Kidney (tissue), 14 donors: ENCODE measurements around the gene ARHGDIA. TPM values are rescaled to one million over a fixed set of nuclear protein-coding genes. Genes with fewer than 3 reads are reported as not detected.

Experiments used
- DNase-seq, 5 donors: peaks; one replicate each; pipeline ENCODE4 v3.0.0-alpha.2; 2013 to 2020
- FAIRE-seq: peaks from 2 replicates; lab custom pipeline; 2012; peaks lifted over from hg19 to GRCh38; lab: Jason Lieb, UNC
- H3K27ac ChIP-seq, 2 donors: one replicate each; pipeline ENCODE4 v1.7.0; 2013; ENCODE audit warnings: low read depth in 2 of 2, low read length in 2 of 2, inconsistent platforms in 1 of 2
- H3K27me3 ChIP-seq: one replicate; pipeline ENCODE4 v1.7.1; 2013; ENCODE audit warnings: low read length, inconsistent platforms; ENCODE audit not compliant: control insufficient read depth, insufficient read depth
- H3K36me3 ChIP-seq, 3 donors: one replicate each; pipeline versions ENCODE4 v1.7.0 to v1.7.1; 2013; ENCODE audit warnings: low read length in 3 of 3, control low read depth in 1 of 3, inconsistent platforms in 1 of 3; ENCODE audit not compliant: insufficient read depth in 3 of 3, control insufficient read depth in 2 of 3
- H3K4me1 ChIP-seq, 3 donors: one replicate each; pipeline versions ENCODE4 v1.7.0 to v1.7.1; 2013; ENCODE audit warnings: low read length in 3 of 3, inconsistent platforms in 1 of 3, low read depth in 1 of 3; ENCODE audit not compliant: control insufficient read depth in 2 of 3, insufficient read depth in 2 of 3
- H3K4me3 ChIP-seq, 3 donors: one replicate each; pipeline versions ENCODE4 v1.7.0 to v1.8.1; 2013; ENCODE audit warnings: low read length in 3 of 3, control low read depth in 1 of 3, inconsistent platforms in 1 of 3
- H3K9ac ChIP-seq, 3 donors: one replicate each; pipeline versions ENCODE4 v1.7.0 to v1.7.1; 2013; ENCODE audit warnings: low read length in 3 of 3, control low read depth in 1 of 3, inconsistent platforms in 1 of 3
- H3K9me3 ChIP-seq, 3 donors: one replicate each; pipeline versions ENCODE4 v1.7.0 to v1.7.1; 2013; ENCODE audit warnings: low read length in 3 of 3, control low read depth in 1 of 3, inconsistent platforms in 1 of 3; ENCODE audit not compliant: control insufficient read depth in 2 of 3, insufficient read depth in 1 of 3
- CTCF ChIP-seq: IDR thresholded peaks from 3 replicates; pipeline ENCODE4 v1.5.1; 2012; ENCODE audit warnings: mild to moderate bottlenecking, moderate library complexity, borderline replicate concordance; ENCODE audit not compliant: insufficient read depth; ENCODE audit errors: extremely low read depth
- intact Hi-C: fragments of 100-400 bp; cut with DNase I; formaldehyde crosslinking; loops from one replicate; pipeline ENCODE4 v1.11.1; 2022
- polyA plus RNA-seq: library from polyadenylated mRNA; stranded (reverse); fragments of 350-450 nt; fragmentation: Illumina TruSeq; extraction: RNeasy Lipid Tissue Mini Kit (QIAGEN cat#74804); gene quantifications from one replicate; pipeline ENCODE4 v1.2.3, GENCODE V29; 2014; ENCODE audit warnings: low read depth, low replicate concordance; ENCODE audit not compliant: insufficient read depth
- total RNA-seq: library from RNA; stranded (reverse); fragmentation: NEBNext Ultra II Directional; extraction: Animal tissue kit (Norgen Biotek cat#: 25700); gene quantifications from one replicate; pipeline ENCODE4 v1.2.1, GENCODE V29; 2021
- donor health status: control.
- donor health status: control.
- donor health status: control.
- donor health status: control.
- donor health status: control.
- donor health status: DM: yes; HTN: yes; CAD: no.
- donor health status: Normal renal cell carcinoma (clear cell type).

Gene ARHGDIA
- total and polyA plus RNA-seq, 2 donors from 2014 or later = 424 to 453 TPM

GRCh38 chr17:81914103-81914850 lies 43.1 kb upstream of the ARHGDIA start:
- peaks cover 0 to 16% (median 8%) of the 10 kb centered on the region in 3 donors for H3K4me1 ChIP-seq
- intact Hi-C loops = no loop called here
- peaks cover 0 to 35% (median 21%) of the 10 kb centered on the region in 3 donors for H3K36me3 ChIP-seq
- FAIRE-seq = no peak
- H3K9me3 ChIP-seq = no peaks in the 10 kb centered on the region
- TF ChIP-seq CTCF = no peak
- H3K27me3 ChIP-seq = no peaks in the 10 kb centered on the region
- H3K9ac ChIP-seq = no peak overlapping the region
- no peak for DNase-seq
- no peak overlapping the region for H3K27ac ChIP-seq
- no peak overlapping the region for H3K4me3 ChIP-seq

- Histone ChIP-seq H3K27ac (no peak overlapping the region), H3K4me3 (no peak overlapping the region), H3K27me3 (no peaks in the 10 kb centered on the region), H3K9ac (no peak overlapping the region), H3K4me1 (peaks cover 0 to 16% (median 8%) of the 10 kb centered on the region in 3 donors), H3K9me3 (no peaks in the 10 kb centered on the region), H3K36me3 (peaks cover 0 to 36% (median 21%) of the 10 kb centered on the region in 3 donors)
- intact Hi-C loops = no loop called here
- DNase-seq (no peak), FAIRE-seq (no peak)
- no peak for TF ChIP-seq CTCF
Measured at GRCh38 chr17:81913394-81914102, 42.4 kb upstream of the ARHGDIA start.

GRCh38 chr17:81912441-81913309 lies 41.5 kb upstream of the ARHGDIA start:
- H3K36me3 ChIP-seq = peaks cover 0 to 44% (median 23%) of the 10 kb centered on the region in 3 donors
- H3K27ac ChIP-seq = no peak overlapping the region
- no peak overlapping the region for H3K4me3 ChIP-seq
- no peak overlapping the region for H3K9ac ChIP-seq
- intact Hi-C loops = no loop called here
- H3K9me3 ChIP-seq = no peaks in the 10 kb centered on the region
- no peaks in the 10 kb centered on the region for H3K27me3 ChIP-seq
- peaks cover 0 to 16% (median 8%) of the 10 kb centered on the region in 3 donors for H3K4me1 ChIP-seq
- DNase-seq (no peak), FAIRE-seq (no peak)
- TF ChIP-seq CTCF = no peak
